ENCODE measurements around the gene HIBADH. TPM values are rescaled to one million over a fixed set of nuclear protein-coding genes. Genes with fewer than 3 reads are reported as not detected.
"Not testable (repeated sequence)": the region's sequence is repeated elsewhere in the genome, so short reads cannot be mapped to it uniquely, and the experiment has no call there.

Gene HIBADH
- total RNA-seq, 1 donor from 2014 or later = 15.4 TPM

DNA sequence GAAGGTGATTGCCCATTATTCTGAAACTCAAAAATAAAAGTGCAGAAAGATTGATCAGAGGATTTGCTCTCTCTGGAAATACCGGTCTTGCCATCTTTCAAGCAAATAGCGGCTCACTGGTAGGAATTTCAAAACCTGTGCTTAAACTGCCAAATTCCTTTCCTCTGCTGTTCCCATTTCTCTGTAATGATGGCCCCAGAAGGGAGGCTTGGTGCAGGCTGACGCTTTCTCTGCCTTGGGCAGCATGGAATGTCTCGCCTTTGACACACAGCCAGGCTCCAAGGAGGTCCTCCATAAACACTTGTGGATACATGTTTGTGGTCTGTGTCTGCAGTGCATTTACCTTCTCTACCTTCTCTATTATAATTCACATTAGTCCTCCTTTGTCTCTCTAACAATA is 146.8 kb downstream of the HIBADH start:
- TF ChIP-seq, protein P1, sequence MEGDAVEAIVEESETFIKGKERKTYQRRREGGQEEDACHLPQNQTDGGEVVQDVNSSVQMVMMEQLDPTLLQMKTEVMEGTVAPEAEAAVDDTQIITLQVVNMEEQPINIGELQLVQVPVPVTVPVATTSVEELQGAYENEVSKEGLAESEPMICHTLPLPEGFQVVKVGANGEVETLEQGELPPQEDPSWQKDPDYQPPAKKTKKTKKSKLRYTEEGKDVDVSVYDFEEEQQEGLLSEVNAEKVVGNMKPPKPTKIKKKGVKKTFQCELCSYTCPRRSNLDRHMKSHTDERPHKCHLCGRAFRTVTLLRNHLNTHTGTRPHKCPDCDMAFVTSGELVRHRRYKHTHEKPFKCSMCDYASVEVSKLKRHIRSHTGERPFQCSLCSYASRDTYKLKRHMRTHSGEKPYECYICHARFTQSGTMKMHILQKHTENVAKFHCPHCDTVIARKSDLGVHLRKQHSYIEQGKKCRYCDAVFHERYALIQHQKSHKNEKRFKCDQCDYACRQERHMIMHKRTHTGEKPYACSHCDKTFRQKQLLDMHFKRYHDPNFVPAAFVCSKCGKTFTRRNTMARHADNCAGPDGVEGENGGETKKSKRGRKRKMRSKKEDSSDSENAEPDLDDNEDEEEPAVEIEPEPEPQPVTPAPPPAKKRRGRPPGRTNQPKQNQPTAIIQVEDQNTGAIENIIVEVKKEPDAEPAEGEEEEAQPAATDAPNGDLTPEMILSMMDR (IDR thresholded peaks at IDR 0.05; ENCODE audit: unreplicated experiment) = no peak
- Mint-ChIP-seq H3K27ac (ENCODE audit: unreplicated experiment) (no peak overlapping the region), H3K36me3 (ENCODE audit: low read depth, unreplicated experiment) (no peaks in the 10 kb centered on the region), H3K27me3 (ENCODE audit: unreplicated experiment) (peaks cover 2% of the 10 kb centered on the region), H3K4me3 (ENCODE audit: unreplicated experiment) (no peak overlapping the region), H3K4me1 (ENCODE audit: unreplicated experiment) (peaks cover 5% of the 10 kb centered on the region), H3K9me3 (ENCODE audit: unreplicated experiment) (no peaks in the 10 kb centered on the region)
- no peak for DNase-seq (ENCODE audit: low spot score)

DNA sequence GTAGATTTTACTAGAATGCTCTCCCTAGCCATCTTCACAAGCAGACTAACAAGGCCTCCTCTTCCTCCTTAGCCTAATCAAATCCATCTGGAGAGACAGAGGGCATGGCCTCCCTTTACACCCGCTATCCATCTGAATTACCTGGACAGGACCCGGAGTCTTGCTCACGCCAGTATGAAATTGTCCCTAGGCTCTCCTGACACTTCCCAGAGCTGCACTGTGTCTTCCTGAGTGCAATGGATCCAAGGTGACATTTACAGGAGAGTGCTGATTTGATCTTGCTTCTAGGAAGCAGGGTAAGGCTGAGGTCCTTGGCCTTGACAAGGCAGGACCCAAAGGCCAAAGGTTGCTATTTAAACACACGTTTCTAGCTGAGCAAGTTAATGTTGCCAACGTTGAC is 147.8 kb downstream of the HIBADH start:
- no peak overlapping the region for H3K4me3 Mint-ChIP-seq (ENCODE audit: unreplicated experiment)
- no peaks in the 10 kb centered on the region for H3K36me3 Mint-ChIP-seq (ENCODE audit: low read depth, unreplicated experiment)
- no peak overlapping the region for H3K27ac Mint-ChIP-seq (ENCODE audit: unreplicated experiment)
- peaks cover 2% of the 10 kb centered on the region for H3K27me3 Mint-ChIP-seq (ENCODE audit: unreplicated experiment)
- H3K9me3 Mint-ChIP-seq (ENCODE audit: unreplicated experiment) = no peaks in the 10 kb centered on the region
- TF ChIP-seq, protein P1 (IDR thresholded peaks at IDR 0.05; ENCODE audit: unreplicated experiment) = no peak
- DNase-seq (ENCODE audit: low spot score) = no peak
- H3K4me1 Mint-ChIP-seq (ENCODE audit: unreplicated experiment) = peaks cover 7% of the 10 kb centered on the region

DNA sequence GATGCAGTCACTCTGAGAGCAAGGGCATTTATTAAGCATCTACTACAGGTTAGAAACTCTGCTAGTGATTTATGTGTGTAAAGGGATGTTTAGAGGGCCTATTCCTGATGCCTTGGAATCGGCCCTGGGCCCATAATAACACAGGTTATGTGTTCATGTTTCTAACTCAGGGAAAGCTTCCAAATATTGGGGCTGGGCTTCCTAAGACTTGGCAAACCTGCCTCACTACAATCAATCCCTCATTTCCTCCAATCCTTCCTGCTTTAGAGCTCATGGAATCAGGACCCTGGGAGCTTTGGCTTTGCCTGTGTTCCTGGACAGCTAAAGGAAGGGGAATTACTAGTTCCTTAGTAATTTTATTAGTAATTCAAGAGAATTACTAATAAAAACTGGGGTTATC is 148.8 kb downstream of the HIBADH start:
- TF ChIP-seq, protein P1 (IDR thresholded peaks at IDR 0.05; ENCODE audit: unreplicated experiment) = no peak
- Mint-ChIP-seq H3K27me3 (ENCODE audit: unreplicated experiment) (peaks cover 2% of the 10 kb centered on the region), H3K4me3 (ENCODE audit: unreplicated experiment) (no peak overlapping the region), H3K36me3 (ENCODE audit: low read depth, unreplicated experiment) (no peaks in the 10 kb centered on the region), H3K9me3 (ENCODE audit: unreplicated experiment) (no peaks in the 10 kb centered on the region), H3K27ac (ENCODE audit: unreplicated experiment) (no peak overlapping the region), H3K4me1 (ENCODE audit: unreplicated experiment) (peaks cover 7% of the 10 kb centered on the region)
- no peak for DNase-seq (ENCODE audit: low spot score)

DNA sequence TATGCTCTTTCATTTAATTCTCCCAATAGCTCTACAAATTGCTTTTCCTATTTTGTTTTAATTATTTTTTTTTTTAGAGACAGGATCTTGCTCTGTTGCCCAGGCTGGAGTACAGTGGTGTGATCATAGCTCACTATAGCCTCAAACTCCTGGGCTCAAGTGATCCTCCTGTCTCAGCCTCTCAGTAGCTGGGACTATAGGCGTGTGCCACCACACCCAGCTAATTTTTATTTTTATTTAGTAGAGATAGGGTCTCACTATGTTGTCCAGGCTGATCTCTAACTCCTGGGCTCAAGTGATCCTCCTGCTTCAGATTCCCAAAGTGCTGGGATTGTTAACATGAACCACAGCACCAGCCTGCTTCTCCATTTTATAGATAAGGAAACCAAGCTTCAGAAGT is 151.3 kb downstream of the HIBADH start:
- H3K4me3 Mint-ChIP-seq (ENCODE audit: unreplicated experiment); H3K27ac Mint-ChIP-seq (ENCODE audit: unreplicated experiment); H3K9me3 Mint-ChIP-seq (ENCODE audit: unreplicated experiment): not testable (repeated sequence)

DNA sequence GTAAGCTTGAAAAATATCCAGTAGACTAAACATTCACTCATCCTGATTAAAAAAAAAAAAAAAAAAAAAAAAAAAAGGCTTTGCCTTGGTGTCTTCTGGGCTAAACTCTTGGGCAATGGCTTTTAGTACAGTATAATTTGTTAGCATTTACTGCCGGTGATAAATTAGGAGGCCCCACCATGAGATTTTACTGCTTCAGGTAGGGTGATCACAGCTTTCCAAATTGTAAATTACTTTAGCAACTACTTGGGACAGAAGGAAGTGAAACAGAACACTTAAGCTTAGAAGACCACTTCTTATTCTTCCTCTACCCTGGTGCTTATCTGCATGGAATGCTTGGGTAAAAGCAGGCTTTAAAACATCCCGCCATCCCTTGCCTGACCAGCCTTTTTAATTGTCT is 152.1 kb downstream of the HIBADH start:
- Mint-ChIP-seq H3K4me1 (ENCODE audit: unreplicated experiment) (peaks cover 7% of the 10 kb centered on the region), H3K27ac (ENCODE audit: unreplicated experiment) (no peak overlapping the region)

More for the DNA sequence above, 151.3 kb downstream of the HIBADH start:
- H3K36me3 Mint-ChIP-seq (ENCODE audit: low read depth, unreplicated experiment); H3K27me3 Mint-ChIP-seq (ENCODE audit: unreplicated experiment); H3K4me1 Mint-ChIP-seq (ENCODE audit: unreplicated experiment); DNase-seq (ENCODE audit: low spot score): not testable (repeated sequence)

DNA sequence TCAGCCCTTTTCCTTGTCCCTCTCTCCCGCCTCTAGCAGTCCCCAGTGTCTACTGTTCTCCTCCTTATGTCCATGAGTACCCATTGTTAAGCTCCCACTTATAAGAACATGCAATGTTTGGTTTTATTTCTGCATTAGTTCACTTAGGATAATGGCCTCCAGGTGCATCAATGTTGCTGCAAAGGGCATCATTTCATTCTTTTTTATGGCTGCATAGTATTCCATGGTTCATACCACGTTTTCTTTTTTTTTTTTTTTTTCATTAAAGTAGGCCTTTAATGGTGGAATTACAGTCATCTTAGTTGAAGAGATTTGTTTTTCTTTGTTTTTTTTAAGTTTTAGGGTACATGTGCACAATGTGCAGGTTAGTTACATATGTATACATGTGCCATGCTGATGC is 160.8 kb downstream of the HIBADH start:
- H3K9me3 Mint-ChIP-seq (ENCODE audit: unreplicated experiment); H3K36me3 Mint-ChIP-seq (ENCODE audit: low read depth, unreplicated experiment); H3K27me3 Mint-ChIP-seq (ENCODE audit: unreplicated experiment); H3K4me1 Mint-ChIP-seq (ENCODE audit: unreplicated experiment); DNase-seq (ENCODE audit: low spot score); H3K27ac Mint-ChIP-seq (ENCODE audit: unreplicated experiment); H3K4me3 Mint-ChIP-seq (ENCODE audit: unreplicated experiment): not testable (repeated sequence)

More for the DNA sequence above, 152.1 kb downstream of the HIBADH start:
- no peaks in the 10 kb centered on the region for H3K36me3 Mint-ChIP-seq (ENCODE audit: low read depth, unreplicated experiment)
- peaks cover 2% of the 10 kb centered on the region for H3K27me3 Mint-ChIP-seq (ENCODE audit: unreplicated experiment)
- DNase-seq (ENCODE audit: low spot score) = no peak
- no peaks in the 10 kb centered on the region for H3K9me3 Mint-ChIP-seq (ENCODE audit: unreplicated experiment)
- no peak overlapping the region for H3K4me3 Mint-ChIP-seq (ENCODE audit: unreplicated experiment)
- TF ChIP-seq, protein P1 (IDR thresholded peaks at IDR 0.05; ENCODE audit: unreplicated experiment) = no peak

All from endothelial cell (in vitro differentiated cells).